GM20431 (cell line): Measurements from ENCODE around the gene BAZ2B.
"Not testable (repeated sequence)": the region's sequence is repeated elsewhere in the genome, so short reads cannot be mapped to it uniquely, and the experiment has no call there.

Source experiments
- in situ Hi-C: fragments of 300-500 bp; cut with MseI, MboI; formaldehyde crosslinking; loops from one replicate; pipeline ENCODE4 v1.15.0; 2020; ENCODE audit warnings: low sequenced_read_pairs; ENCODE audit not compliant: unreplicated experiment

Gene BAZ2B

DNA sequence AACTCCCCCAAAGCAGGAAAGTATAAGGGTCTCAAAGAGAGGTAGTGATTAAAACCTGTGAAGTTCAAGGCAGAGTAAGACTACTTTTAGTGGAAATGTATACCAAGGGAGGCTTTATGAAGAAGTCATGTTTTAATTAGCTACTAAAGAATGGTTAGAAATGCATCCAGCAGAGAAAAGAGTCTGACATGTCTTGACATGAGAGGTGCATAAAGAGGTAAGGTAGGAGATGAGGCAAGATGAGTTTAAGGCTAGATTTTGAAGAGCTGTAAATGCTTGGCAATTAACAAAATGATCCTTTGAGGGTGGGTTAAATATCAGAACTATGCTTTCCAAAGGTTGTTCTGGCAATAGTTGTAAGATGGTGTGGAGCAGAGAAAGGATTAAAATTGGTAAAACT lies 241.1 kb downstream of the BAZ2B start:
- in situ Hi-C loops, result no loop called here

DNA sequence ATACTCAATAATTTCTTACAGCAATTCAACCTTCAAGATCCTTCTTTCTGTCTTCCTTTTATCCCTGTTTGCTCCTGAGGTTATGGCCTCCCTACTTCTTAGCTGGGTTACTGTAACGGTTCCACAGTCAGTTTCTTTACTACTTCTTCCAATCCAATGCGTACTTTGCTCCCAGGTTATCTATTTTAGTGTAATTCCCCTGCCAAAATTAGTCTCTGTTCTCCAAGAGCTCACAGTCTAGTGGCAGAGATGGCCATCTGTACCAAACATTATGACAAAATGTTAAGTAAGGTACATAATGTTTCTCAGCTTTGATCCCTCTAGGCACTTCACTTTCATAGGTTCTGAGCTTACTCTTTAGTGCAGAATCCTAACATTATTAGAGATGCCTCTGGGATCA lies 244.8 kb downstream of the BAZ2B start:
- in situ Hi-C loops, result no loop called here

DNA sequence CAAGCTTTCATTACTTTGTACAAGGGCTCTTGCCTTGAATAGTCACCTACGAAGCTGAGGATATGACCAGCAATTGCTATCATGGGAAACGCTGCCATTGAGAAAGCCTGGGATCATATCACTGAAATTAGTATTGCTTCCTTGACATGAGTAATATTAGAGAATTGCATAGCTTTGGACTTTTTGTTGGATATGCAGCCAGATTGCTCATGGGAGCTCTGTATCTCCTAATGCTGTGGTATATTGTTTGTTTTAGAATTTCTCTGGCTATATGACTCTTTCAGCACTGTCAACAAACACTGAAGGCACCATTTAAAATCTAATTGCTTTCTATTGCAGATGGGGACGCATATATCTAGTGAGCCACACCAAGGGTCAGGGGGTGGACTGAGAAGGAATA lies 249.8 kb downstream of the BAZ2B start:
- in situ Hi-C loops, result no loop called here

DNA sequence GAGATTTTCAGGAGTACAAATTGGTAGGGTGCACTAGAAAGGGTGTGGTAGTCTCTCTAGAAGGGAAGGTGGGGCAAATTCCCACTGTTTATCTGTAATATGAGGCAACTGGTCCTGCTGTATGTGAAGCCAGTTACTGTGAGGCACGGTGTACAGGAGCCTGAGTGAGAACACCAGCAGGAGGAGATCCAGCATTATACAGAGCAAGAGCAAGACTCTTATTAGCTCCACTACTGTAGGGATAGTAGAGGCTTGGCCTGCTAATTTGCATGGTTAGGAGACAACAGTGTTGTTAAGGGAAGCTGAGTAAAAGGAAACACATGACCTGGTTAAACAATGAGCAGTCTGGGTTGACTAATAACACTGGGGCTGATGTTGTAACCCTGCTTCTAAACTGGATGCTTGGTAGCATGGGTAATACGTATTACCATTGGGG lies 253.5 kb downstream of the BAZ2B start:
- in situ Hi-C loops, result no loop called here

DNA sequence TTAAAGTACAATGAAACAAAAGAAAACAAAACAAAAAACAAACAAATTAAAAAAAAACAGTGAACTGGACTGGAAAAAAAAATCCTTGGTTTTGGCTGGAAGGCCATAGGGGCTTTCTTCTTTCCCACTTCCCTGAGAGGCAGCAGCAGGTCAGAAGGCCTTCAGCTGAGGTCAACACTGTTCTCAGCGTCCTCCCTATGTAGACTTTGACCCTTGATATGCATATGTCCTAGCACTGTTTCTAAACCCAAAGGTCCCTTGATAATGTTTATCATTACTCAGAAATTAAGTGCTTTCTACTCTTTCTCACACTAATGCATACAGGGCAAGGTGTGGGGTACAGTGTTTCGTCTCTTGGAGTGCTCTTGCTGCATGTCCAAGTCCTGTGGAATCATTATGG lies 254.3 kb downstream of the BAZ2B start:
- in situ Hi-C loops, result no loop called here

DNA sequence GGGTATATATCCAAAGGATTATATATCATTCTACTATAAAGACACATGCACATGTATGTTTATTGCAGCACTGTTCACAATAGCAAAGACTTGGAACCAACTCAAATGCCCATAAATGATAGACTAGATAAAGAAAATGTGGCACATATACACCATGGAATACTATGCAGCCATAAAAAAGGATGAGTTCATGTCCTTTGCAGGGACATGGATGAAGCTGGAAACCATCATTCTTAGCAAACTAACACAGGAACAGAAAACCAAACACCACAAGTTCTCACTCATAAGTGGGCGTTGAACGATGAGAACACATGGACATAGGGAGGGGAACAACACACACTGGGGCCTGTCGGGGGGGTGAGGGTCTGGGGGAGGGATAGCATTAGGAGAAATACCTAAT lies 254.7 kb downstream of the BAZ2B start:
- in situ Hi-C loops, result not testable (repeated sequence)

DNA sequence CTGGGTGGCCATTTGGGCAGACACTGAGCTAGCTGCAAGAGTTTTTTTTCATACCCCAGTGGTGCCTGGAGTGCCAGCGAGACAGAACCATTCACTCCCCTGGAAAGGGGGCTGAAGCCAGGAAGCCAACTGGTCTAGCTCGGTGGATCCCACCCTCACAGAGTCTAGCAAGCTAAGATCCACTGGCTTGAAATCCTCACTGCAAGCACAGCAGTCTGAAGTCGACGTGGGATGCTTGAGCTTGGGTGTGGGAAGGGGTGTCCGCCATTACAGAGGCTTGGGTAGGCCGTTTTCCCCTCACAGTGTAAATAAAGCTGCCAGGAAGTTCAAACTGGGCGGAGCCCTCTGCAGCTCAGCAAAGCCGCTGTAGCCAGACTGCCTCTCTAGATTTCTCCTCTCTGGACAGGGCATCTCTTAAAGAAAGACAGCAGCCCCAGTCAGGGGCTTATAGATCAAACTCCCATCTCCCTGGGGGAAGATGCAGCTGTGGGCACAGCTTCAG lies 260.2 kb downstream of the BAZ2B start:
- in situ Hi-C loops, result no loop called here

DNA sequence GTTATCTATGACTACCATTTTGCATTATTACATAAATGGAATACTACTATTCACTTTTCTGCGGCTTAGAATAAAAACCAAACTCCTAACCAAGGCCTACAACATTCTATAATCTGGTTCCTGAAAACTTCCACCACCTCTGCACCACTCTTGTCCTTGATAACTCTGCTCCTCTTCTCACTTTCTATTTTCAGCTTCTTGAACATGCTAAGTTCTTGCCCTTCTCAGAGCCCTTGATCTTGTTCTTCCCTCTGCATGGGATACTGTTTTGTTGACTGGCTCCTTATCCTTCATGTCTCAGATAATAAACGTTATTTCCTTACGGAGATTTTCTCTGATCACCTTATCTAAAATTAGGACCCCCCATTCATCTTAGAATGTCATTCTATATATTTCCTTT lies 264.4 kb downstream of the BAZ2B start:
- in situ Hi-C loops, result no loop called here

DNA sequence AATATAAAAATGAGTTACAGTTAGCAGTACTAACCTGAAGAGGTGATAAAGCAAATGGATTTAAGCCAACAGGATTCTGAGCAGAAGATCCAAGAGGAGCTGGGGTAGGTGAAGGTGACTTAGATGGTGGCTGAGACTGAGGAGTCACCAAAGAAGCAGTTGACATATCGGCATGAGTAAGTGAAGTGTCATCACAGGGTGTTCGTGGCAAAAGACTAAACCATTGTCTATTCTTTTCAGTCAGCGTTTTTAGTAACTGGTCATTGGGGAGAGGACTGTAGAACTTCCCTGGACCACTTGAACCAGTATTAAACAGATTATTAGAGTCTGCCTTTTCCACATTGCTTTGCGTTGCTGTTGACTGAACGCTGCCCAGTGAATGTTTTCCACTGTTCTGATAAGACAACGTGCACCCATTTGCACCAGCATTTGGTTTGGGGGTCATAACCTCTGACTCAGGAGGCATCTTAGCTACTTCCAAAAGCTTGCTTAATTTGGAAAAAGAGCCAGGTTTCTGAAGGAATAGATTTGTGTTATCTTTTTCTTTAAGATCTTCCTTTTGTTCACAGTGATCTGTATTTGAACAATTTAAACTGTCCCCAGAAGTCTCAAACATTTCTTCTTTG lies 266.6 kb downstream of the BAZ2B start:
- in situ Hi-C loops, result no loop called here

DNA sequence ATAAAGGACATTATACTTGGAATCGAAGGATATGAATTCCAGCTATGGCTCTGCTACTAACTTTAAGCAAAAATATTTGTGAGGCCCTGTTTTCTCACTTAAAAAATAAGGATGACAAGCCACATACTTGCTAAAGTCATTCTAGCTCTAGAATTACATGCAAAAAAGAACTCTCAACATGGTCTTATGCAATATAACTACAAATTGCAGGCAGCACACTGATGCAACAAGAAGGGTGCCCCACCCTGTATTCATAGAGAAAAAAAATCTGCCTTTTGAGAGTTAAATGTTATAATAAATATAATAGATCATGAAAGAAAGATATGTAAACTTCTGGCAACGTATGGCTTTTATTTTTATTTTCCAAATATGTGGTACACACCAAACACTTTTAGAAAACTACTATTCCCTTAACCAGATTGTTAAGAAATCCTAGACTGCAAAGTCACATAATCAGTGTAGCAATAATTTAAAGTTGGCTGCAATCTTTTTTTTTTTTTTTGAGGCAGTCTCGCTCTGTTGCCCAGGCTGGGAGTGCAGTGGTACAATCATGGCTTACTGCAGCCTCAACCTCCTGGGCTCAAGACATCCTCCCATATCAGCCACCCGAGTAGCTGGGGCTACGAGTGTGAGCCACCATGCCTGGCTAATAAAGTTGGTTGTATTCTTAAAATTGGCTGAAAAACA lies 289.6 kb downstream of the BAZ2B start:
- in situ Hi-C loops, result no loop called here

DNA sequence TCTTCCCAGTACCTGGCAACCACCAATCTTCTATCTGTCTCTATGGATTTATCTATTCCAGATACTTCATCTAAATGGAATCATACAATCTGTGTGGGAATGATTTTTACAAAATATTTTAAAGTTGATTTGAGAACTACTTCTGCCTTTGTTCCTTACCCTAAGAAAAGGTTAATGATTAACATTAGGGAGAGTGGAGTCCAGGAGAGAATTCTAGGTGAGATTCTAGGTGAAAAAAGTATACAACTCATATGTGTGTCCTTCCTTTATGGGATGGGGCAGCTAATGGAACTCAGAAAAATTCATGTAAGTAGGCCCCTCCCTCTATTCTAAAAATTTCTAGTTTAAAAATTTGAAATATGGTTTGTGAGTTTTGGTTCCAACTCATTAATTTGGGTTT lies 293.9 kb downstream of the BAZ2B start:
- in situ Hi-C loops, result no loop called here

DNA sequence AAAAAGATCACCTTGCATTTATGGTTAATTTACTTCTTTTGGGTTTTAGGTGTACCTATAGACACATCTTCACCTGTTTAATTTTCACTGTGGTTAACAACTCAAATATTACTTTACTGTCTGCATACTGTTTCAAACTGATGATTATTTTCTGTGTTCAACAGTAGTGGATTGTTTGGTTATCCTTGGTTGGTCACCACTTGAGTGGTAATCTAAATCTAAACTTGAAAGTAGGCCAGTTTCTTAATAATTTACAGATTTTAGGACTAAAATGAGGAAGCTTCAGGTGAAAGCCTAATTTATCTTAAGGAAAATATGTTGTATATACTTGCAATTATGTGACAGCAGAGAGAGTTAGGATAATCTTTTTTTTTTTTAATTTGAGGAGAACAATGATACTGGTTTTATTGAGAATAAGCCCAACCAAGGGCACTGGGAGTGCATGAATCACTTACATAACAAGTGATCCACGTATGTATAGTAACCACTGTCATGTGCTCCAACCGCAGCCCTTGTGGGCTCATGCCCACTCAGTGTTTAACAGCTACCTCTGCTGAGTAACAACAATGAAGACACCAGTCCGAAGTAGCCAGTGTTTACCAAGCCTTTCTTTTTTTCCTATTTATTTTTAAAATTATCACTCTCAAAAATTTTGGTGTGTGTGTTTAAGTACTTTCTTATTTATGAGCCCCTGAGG lies 298.8 kb downstream of the BAZ2B start:
- in situ Hi-C loops, result no loop called here

DNA sequence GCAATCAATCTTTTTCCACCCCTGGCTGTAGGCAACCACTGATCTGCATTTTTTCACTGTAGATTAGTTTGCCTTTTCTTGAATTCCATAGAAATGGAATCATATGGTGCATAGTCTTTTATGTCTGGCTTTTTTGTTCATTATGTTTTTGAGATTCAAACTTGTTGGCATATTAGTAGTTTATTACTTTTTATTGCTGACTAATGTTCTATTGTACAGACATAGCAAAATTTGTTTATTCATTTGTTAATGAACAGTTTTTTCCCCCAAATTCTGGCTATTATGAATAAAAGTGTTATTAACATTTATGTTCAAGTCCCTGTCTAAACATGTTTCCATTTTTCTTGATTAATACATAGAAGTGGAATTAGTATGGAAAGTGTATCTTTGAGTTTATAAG lies 308.4 kb downstream of the BAZ2B start:
- in situ Hi-C loops, result no loop called here

DNA sequence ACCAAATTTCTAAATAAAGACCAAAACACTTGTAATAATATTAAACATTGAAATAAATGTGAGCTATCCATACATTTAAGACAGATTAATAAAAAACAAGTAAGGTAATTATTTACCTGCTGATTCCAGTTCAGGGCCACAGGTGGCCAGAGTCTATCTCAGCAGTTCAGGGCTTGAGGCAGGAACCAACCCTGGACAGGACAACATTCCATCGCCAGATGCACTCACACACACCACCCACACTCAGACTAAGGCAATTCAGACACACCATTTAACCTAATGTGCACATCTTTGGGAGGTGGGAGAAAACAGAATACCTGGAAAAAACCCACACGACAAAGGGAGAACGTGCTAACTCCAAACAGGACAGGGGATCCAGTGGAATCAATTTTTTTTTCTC lies 315.8 kb downstream of the BAZ2B start:
- in situ Hi-C loops, result no loop called here

DNA sequence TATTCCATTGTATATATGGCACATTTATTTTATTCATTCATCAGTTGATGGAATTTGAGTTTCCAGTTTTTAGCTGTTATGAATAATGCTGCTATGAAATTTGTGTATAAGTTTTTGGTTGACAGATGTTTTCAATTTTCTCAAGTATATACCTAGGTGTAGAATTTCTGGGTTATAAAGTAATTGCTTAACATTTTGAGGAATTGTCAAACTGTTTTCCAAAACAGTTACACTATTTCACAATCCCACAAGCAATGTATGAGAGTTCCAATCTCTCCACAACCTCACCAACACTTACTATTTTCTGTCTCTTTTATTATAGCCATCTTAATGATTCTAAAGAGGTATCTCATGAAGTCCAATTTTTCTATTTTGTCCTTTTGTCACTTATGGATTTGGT lies 317.4 kb downstream of the BAZ2B start:
- in situ Hi-C loops, result no loop called here

DNA sequence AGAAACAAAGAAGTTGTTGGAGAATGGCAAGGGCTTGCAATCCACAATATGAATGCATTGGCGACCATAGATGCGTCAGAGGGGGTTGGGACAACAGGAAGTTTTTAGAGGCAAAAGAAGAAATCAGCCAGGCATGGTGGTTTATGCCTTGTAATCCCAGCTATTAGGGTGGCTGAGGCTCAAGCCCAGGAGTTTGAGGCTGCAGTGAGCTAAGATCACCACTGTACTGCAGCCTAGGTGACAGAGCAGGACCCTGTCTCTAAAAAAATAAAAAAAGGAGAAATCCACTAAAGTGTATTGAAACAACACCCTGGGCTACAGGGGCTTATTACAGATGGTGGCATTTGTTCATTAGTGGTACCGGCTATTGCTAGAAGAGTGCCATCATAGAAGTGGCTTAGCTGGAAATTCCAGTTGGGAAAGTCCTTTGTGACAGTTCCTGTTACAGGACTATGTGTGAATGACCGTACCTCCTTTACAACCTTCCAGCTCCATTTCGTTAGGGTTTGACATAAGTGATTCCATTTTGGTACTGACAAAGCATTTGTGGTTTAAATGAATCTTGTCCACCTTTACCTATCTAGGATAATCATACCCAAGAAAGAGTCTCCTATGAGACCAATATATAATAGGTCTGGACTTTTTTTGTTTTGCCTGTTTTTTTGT lies 319.2 kb downstream of the BAZ2B start:
- in situ Hi-C loops, result no loop called here

DNA sequence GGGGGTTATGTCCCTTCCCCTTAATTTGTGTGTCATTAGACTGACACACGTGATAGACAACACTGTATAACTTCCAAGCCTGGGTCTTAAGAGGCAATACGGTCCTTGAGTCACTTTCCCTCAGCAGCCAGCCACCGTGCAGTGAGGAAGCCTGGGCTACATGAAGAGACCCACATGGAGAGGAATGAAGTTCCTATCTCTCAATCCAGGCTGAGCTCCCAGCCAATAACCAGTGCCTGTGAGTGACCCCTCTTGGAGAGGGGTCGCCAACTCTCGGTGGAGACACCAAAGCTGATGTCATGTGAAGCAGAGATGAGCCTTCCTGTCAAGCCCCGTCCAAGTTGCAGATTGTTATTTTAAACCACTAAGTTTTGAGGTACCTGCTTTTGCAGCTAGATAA lies 324.2 kb downstream of the BAZ2B start:
- in situ Hi-C loops, result no loop called here

DNA sequence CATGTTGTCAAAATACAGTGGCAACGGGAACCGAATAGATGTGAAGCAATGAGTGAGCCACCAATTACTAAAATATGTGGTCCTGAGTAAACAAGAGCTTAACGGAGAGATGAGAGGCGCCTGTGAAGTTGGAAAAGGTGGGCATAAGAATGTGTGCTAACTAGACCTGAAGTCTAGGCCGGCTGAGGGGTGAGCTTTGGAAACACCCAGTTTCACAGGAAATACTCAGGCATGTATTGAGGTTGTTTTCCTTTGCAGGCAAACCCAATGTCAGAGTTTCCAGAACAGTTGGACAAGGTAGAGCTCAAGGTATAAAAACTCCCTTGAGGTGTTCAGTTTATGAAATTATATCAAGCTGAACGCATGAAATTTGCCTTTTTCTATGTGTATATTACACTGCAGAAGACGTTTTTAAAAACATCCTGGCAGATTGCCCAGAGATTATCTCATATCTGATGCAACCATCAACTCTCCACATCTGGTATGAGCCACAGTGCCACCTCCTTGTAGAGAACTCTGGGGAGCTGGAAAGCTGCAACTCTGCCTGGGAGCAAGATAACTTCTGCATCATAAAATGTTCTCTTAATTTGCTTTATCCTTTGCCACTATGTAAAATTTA lies 325.9 kb downstream of the BAZ2B start:
- in situ Hi-C loops, result no loop called here

DNA sequence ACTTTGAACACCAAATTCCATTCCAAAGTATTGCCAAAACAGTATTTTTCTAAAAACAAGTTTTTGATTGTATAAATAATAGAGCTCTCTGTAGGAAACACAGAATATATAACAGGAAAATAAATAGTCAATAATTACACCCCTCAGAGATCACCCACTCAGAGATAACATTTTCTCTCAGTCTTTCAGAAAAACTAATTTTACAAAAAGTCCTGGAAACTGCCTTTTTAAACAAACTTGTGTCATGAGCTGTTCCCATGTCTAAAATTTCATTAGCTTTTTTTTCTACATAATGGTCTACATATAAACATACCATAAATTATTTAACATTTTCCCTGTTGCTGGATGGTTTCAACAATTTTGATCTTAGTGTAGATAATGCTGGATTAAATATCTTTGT lies 328.6 kb downstream of the BAZ2B start:
- in situ Hi-C loops, result no loop called here

DNA sequence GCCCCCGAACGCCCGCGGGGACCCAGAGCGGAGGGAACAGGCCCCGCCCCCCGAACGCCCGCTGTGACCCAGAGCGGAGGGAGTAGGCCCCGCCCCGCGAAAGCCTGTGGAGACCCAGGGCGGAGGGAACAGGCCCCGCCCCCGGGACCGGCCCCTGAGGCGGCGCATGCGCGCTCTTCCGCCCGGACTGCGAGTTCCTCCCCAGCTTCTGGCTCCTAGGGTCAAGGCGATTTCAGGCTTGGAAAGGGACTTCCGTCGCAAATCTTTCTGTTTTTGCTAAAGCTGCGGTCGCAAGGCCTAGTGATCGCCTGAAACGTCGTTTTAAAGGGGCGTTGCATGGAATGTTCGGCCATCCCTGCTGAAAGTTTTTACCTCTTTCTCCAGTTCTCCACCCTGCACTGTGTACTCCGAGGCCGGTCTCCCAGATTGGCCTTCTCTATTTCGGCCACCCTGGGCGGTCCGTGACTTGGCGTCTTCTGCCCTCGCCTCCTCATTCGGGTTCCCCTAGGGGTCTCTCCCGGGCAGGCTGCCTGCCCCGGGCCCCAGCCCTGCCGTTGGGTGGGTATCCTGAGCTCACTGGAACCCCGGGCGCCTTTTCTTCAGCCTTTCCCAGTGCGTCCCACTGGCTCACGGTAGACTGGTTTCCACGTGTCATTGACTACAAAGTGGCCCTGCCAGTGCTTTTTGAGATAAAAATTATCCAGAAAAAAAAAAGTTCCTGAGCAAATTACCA lies 329.5 kb downstream of the BAZ2B start:
- in situ Hi-C loops, result no loop called here
